HK-2 (cell line): ENCODE measurements around the gene TNFSF8.
A peak's percentile ranks its signal among the peaks of the same experiment; 100 is the strongest.

Source experiments
- DNase-seq: peaks from one replicate; pipeline ENCODE4 v3.0.0-alpha.2; 2018; ENCODE audit not compliant: unreplicated experiment

The TNFSF8 gene

GRCh38 chr9:114869845-114870244 lies 60.5 kb downstream of the TNFSF8 start:
- DNase-seq: no peak

GRCh38 chr9:114869378-114869777 lies 61.0 kb downstream of the TNFSF8 start:
- no peak for DNase-seq

GRCh38 chr9:114867327-114867726 lies 63.1 kb downstream of the TNFSF8 start:
- no peak for DNase-seq

- no peak for DNase-seq
Measured at GRCh38 chr9:114864471-114864870, 65.9 kb downstream of the TNFSF8 start.

GRCh38 chr9:114861922-114862605 lies 68.3 kb downstream of the TNFSF8 start:
- peak; percentile 26 for DNase-seq

GRCh38 chr9:114861273-114861672 lies 69.1 kb downstream of the TNFSF8 start:
- no peak for DNase-seq

- no peak for DNase-seq
Measured at GRCh38 chr9:114860187-114860586, 70.2 kb downstream of the TNFSF8 start.

GRCh38 chr9:114856942-114857315 lies 73.5 kb downstream of the TNFSF8 start:
- DNase-seq: no peak

GRCh38 chr9:114856215-114856941 lies 74.0 kb downstream of the TNFSF8 start:
- no peak for DNase-seq

- no peak for DNase-seq
Measured at GRCh38 chr9:114855488-114855887, 74.9 kb downstream of the TNFSF8 start.

GRCh38 chr9:114854736-114855355 lies 75.5 kb downstream of the TNFSF8 start:
- DNase-seq: no peak

GRCh38 chr9:114853071-114853855 lies 77.1 kb downstream of the TNFSF8 start:
- no peak for DNase-seq

GRCh38 chr9:114852050-114852594 lies 78.3 kb downstream of the TNFSF8 start:
- DNase-seq: no peak

GRCh38 chr9:114851306-114851705 lies 79.1 kb downstream of the TNFSF8 start:
- DNase-seq: no peak
